ENCODE data around the gene MAX. TPM values are rescaled to one million over a fixed set of nuclear protein-coding genes. Genes with fewer than 3 reads are reported as not detected.

MAX gene
- total and polyA plus RNA-seq, 2 donors (not counting 1 experiment from before 2014, with no cell fraction given) = 35.0 to 85.8 TPM

GRCh38 chr14:65052832-65053231 is 49.5 kb downstream of the MAX start:
- Histone ChIP-seq H4K20me1 (ENCODE audit: control insufficient read depth, extremely low read depth, insufficient read depth, low read length) (no peaks in the 10 kb centered on the region), H3K4me2 (ENCODE audit: extremely low read depth, insufficient read depth, low read length) (no peak overlapping the region)
- TF ChIP-seq EZH2 (IDR thresholded peaks at IDR 0.05; ENCODE audit: low read length, missing control alignments) = no peak
- TF ChIP-seq, protein P1, sequence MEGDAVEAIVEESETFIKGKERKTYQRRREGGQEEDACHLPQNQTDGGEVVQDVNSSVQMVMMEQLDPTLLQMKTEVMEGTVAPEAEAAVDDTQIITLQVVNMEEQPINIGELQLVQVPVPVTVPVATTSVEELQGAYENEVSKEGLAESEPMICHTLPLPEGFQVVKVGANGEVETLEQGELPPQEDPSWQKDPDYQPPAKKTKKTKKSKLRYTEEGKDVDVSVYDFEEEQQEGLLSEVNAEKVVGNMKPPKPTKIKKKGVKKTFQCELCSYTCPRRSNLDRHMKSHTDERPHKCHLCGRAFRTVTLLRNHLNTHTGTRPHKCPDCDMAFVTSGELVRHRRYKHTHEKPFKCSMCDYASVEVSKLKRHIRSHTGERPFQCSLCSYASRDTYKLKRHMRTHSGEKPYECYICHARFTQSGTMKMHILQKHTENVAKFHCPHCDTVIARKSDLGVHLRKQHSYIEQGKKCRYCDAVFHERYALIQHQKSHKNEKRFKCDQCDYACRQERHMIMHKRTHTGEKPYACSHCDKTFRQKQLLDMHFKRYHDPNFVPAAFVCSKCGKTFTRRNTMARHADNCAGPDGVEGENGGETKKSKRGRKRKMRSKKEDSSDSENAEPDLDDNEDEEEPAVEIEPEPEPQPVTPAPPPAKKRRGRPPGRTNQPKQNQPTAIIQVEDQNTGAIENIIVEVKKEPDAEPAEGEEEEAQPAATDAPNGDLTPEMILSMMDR (conservative IDR thresholded peaks at IDR 0.05 in 1 of 2, IDR thresholded peaks at IDR 0.05 in 1 of 2; ENCODE audit: low read depth in 1 of 2, low read length in 2 of 2) = no peak

DNA sequence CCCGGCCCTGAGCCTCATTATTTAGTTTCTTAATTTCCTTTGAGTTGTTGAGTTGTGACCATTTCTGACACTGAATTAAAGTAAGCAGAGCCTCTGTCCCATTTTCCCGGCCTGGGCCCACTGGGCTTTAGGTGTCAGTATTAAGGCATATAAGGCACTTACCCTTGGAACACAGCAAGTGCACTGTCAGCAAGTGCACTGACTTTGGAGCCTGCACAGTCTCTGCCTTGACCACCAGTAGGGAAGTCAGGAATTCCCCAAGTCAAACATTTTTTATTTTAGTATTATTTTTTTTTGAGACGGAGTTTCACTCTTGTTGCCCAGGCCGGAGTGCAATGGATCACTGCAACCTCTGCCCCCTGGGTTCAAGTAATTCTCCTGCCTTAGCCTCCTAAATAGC is 56.6 kb downstream of the MAX start:
- peaks cover 1% of the 10 kb centered on the region for H3K36me3 ChIP-seq (ENCODE audit: control insufficient read depth, insufficient read depth, low read length)
- no peaks in the 10 kb centered on the region for H3K79me2 ChIP-seq (ENCODE audit: control insufficient read depth, insufficient read depth, low read length)
- no peak for TF ChIP-seq EZH2 (IDR thresholded peaks at IDR 0.05; ENCODE audit: low read length, missing control alignments)
- TF ChIP-seq, protein P1 (conservative IDR thresholded peaks at IDR 0.05 in 1 of 2, IDR thresholded peaks at IDR 0.05 in 1 of 2; ENCODE audit: low read depth in 1 of 2, low read length in 2 of 2) = no peak
- H3K4me3 ChIP-seq (replicated peaks in 1 of 4; ENCODE audit: control extremely low read depth in 1 of 4, insufficient read depth in 1 of 4, low read depth in 3 of 4, low read length in 4 of 4) = no peak overlapping the region
- H3K27ac ChIP-seq (ENCODE audit: insufficient read depth, low read length) = no peak overlapping the region
- no peak overlapping the region for H2AFZ ChIP-seq (ENCODE audit: low read length)
- no peak for DNase-seq (ENCODE audit: low read depth in 2 of 2)
- no peaks in the 10 kb centered on the region for H4K20me1 ChIP-seq (ENCODE audit: control insufficient read depth, extremely low read depth, insufficient read depth, low read length)
- H3K4me2 ChIP-seq (ENCODE audit: extremely low read depth, insufficient read depth, low read length) = no peak overlapping the region
- H3K9me3 ChIP-seq (ENCODE audit: control insufficient read depth, insufficient read depth, low read depth, low read length) = no peaks in the 10 kb centered on the region
- no peaks in the 10 kb centered on the region for H3K27me3 ChIP-seq (ENCODE audit: control insufficient read depth, insufficient read depth, low read length)
- no peaks in the 10 kb centered on the region for H3K4me1 ChIP-seq (ENCODE audit: control insufficient read depth, extremely low read depth, insufficient read depth, low read length)
- no peak overlapping the region for H3K9ac ChIP-seq (ENCODE audit: insufficient read depth, low read length)

More at GRCh38 chr14:65052832-65053231, 49.5 kb downstream of the MAX start:
- no peak for DNase-seq (ENCODE audit: low read depth in 2 of 2)
- no peaks in the 10 kb centered on the region for H3K9me3 ChIP-seq (ENCODE audit: control insufficient read depth, insufficient read depth, low read depth, low read length)
- H2AFZ ChIP-seq (ENCODE audit: low read length) = no peak overlapping the region
- no peaks in the 10 kb centered on the region for H3K4me1 ChIP-seq (ENCODE audit: control insufficient read depth, extremely low read depth, insufficient read depth, low read length)
- no peak overlapping the region for H3K9ac ChIP-seq (ENCODE audit: insufficient read depth, low read length)
- H3K79me2 ChIP-seq (ENCODE audit: control insufficient read depth, insufficient read depth, low read length) = no peaks in the 10 kb centered on the region
- H3K27me3 ChIP-seq (ENCODE audit: control insufficient read depth, insufficient read depth, low read length) = no peaks in the 10 kb centered on the region
- H3K4me3 ChIP-seq (replicated peaks in 1 of 4; ENCODE audit: control extremely low read depth in 1 of 4, insufficient read depth in 1 of 4, low read depth in 3 of 4, low read length in 4 of 4) = no peak overlapping the region
- no peaks in the 10 kb centered on the region for H3K36me3 ChIP-seq (ENCODE audit: control insufficient read depth, insufficient read depth, low read length)
- H3K27ac ChIP-seq (ENCODE audit: insufficient read depth, low read length) = no peak overlapping the region

DNA sequence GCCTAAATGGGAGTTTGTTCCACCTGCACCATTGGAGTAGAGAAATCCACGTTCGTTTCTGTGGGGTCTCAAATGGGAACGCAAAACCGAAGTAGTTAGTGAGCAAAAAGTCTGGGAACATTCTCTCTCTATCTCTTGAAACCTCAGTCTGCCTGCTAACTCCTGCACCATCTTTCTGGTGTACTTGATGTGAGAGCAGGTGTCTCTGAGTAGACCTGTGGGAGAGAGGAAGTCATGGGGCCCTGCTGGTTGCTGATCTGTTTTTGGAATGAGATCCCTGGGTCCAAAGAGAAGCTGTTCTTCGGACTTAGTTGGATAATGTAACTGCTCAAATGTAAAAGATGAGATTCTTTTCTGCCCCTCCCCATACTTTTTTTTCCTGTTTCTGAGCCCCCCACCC is 57.3 kb downstream of the MAX start:
- Histone ChIP-seq H3K9ac (ENCODE audit: insufficient read depth, low read length) (no peak overlapping the region), H3K4me3 (replicated peaks in 1 of 4; ENCODE audit: control extremely low read depth in 1 of 4, insufficient read depth in 1 of 4, low read depth in 3 of 4, low read length in 4 of 4) (no peak overlapping the region), H3K79me2 (ENCODE audit: control insufficient read depth, insufficient read depth, low read length) (no peaks in the 10 kb centered on the region), H3K9me3 (ENCODE audit: control insufficient read depth, insufficient read depth, low read depth, low read length) (no peaks in the 10 kb centered on the region), H2AFZ (ENCODE audit: low read length) (no peak overlapping the region), H3K4me2 (ENCODE audit: extremely low read depth, insufficient read depth, low read length) (no peak overlapping the region), H3K27me3 (ENCODE audit: control insufficient read depth, insufficient read depth, low read length) (no peaks in the 10 kb centered on the region), H3K36me3 (ENCODE audit: control insufficient read depth, insufficient read depth, low read length) (peaks cover 1% of the 10 kb centered on the region), H4K20me1 (ENCODE audit: control insufficient read depth, extremely low read depth, insufficient read depth, low read length) (no peaks in the 10 kb centered on the region), H3K27ac (ENCODE audit: insufficient read depth, low read length) (no peak overlapping the region), H3K4me1 (ENCODE audit: control insufficient read depth, extremely low read depth, insufficient read depth, low read length) (no peaks in the 10 kb centered on the region)
- TF ChIP-seq, protein P1 (conservative IDR thresholded peaks at IDR 0.05 in 1 of 2, IDR thresholded peaks at IDR 0.05 in 1 of 2; ENCODE audit: low read depth in 1 of 2, low read length in 2 of 2) = no peak
- no peak for TF ChIP-seq EZH2 (IDR thresholded peaks at IDR 0.05; ENCODE audit: low read length, missing control alignments)
- no peak for DNase-seq (ENCODE audit: low read depth in 2 of 2)

All from fibroblast of lung (primary cell).